ENCODE results near the gene FLII. TPM values are rescaled to one million over a fixed set of nuclear protein-coding genes. Genes with fewer than 3 reads are reported as not detected.

FLII gene
- total RNA-seq, 2 experiments from 2014 or later: 276 to 281 TPM

- peaks cover under 1% of the 10 kb centered on the region for H3K36me3 Mint-ChIP-seq (ENCODE audit: low read depth)
- CTCF ChIA-PET: interaction anchor here (0.8 kb wide), 1 partner anchor 13 kb away, joined by 4 read pairs; no protein-coding TSS in a partner anchor
- peak overlapping the region; percentile 86 for H3K27ac Mint-ChIP-seq
- H3K27me3 Mint-ChIP-seq: no peaks in the 10 kb centered on the region
- H3K4me3 Mint-ChIP-seq: peak overlapping the region; percentile 79
- intact Hi-C loops (cut with micrococcal nuclease): no loop called here
- POLR2A ChIA-PET: interaction anchor here (0.6 to 2.2 kb wide), 8 partner anchors 10 to 83 kb away, joined by 3 to 13 read pairs (median 4); partner anchors contain the start of gene LLGL1
- TF ChIP-seq, protein P1, sequence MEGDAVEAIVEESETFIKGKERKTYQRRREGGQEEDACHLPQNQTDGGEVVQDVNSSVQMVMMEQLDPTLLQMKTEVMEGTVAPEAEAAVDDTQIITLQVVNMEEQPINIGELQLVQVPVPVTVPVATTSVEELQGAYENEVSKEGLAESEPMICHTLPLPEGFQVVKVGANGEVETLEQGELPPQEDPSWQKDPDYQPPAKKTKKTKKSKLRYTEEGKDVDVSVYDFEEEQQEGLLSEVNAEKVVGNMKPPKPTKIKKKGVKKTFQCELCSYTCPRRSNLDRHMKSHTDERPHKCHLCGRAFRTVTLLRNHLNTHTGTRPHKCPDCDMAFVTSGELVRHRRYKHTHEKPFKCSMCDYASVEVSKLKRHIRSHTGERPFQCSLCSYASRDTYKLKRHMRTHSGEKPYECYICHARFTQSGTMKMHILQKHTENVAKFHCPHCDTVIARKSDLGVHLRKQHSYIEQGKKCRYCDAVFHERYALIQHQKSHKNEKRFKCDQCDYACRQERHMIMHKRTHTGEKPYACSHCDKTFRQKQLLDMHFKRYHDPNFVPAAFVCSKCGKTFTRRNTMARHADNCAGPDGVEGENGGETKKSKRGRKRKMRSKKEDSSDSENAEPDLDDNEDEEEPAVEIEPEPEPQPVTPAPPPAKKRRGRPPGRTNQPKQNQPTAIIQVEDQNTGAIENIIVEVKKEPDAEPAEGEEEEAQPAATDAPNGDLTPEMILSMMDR (IDR thresholded peaks at IDR 0.05): no peak
- peaks cover 35% of the 10 kb centered on the region for H3K4me1 Mint-ChIP-seq (ENCODE audit: low read depth)
- no peaks in the 10 kb centered on the region for H3K9me3 Mint-ChIP-seq
- ATAC-seq: peak; percentile 19
- peak; percentile 78 for DNase-seq
Measured at GRCh38 chr17:18261146-18261515, 2.6 kb upstream of the FLII start.

DNA sequence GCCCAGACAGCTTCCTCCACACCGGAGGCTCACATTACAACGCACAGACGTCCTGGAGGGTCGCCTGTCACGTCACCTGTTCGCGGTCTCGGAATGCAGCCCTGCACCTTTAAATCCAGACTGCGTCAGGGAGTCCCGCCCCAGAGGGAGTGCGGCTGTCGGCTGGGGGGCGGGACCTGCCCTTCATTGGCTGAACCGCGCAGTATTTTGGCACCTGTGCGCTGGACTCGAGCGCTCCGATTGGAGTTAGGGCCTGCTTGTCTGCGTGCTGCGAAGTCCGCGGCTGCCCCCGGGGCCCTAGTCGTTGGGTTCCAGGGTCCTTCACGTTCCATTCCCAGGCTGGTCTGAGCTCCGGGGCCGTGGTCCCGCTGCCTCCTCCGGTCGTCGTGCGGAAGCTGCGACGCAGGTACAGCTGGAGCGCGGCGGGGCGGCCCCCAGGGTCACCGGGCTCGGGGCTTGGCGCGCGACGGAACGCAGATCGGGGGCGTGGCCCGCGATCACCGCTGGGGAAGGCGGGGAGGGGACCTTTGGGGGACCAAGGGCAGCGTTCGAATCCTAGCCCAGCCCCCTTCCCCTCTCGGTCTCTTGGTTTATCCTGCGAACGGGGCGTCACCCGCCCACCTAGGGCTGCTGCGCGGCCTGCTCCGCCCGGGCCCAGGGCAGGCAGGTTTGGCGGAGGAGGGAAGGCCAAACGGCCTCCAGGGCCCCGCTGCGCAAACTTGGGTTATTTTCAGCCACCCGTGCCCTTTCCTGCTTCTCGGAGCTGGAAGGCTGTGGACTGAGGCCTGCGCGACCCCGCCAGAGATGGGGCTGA is 2.0 kb upstream of the FLII start, which contains the start of gene MIEF2:
TSS of gene MIEF2 (plus strand) at position 331 of the 814 bp plus-strand sequence. CDS start 2,059 bp downstream, outside the sequence.
- Mint-ChIP-seq H3K4me1 (ENCODE audit: low read depth) (peaks cover 38% of the 10 kb centered on the region), H3K27ac (peak within 1 kb of the TSS; percentile 86), H3K36me3 (ENCODE audit: low read depth) (peaks cover 3% of the 10 kb centered on the region), H3K4me3 (peak within 1 kb of the TSS; percentile 79), H3K9me3 (no peaks in the 10 kb centered on the region), H3K27me3 (no peaks in the 10 kb centered on the region)
- ChIA-PET POLR2A (interaction anchor here (0.6 to 2.2 kb wide), 8 partner anchors 9 to 84 kb away, joined by 3 to 13 read pairs (median 3); no protein-coding TSS in a partner anchor), CTCF (interaction anchor here (0.8 to 1.6 kb wide), 2 partner anchors 10 to 12 kb away, joined by 4 to 5 read pairs; no protein-coding TSS in a partner anchor)
- DNase-seq (peak; percentile 97), ATAC-seq (peak; percentile 90)
- TF ChIP-seq, protein P1 (IDR thresholded peaks at IDR 0.05): no peak
- intact Hi-C loops (cut with micrococcal nuclease): no loop called here

- peak overlapping the region; percentile 86 for H3K27ac Mint-ChIP-seq
- intact Hi-C loops (cut with micrococcal nuclease): no loop called here
- no peaks in the 10 kb centered on the region for H3K27me3 Mint-ChIP-seq
- ATAC-seq: no peak
- H3K4me1 Mint-ChIP-seq (ENCODE audit: low read depth): peaks cover 38% of the 10 kb centered on the region
- peaks cover 3% of the 10 kb centered on the region for H3K36me3 Mint-ChIP-seq (ENCODE audit: low read depth)
- no peaks in the 10 kb centered on the region for H3K9me3 Mint-ChIP-seq
- TF ChIP-seq, protein P1 (IDR thresholded peaks at IDR 0.05): no peak
- CTCF ChIA-PET: interaction anchor here (1.4 to 1.6 kb wide), 3 partner anchors 9 to 44 kb away, joined by 3 to 5 read pairs (median 4); no protein-coding TSS in a partner anchor
- POLR2A ChIA-PET: interaction anchor here (0.6 to 1.8 kb wide), 3 partner anchors 27 to 79 kb away, joined by 3 to 5 read pairs (median 3); no protein-coding TSS in a partner anchor
- peak overlapping the region; percentile 79 for H3K4me3 Mint-ChIP-seq
- no peak for DNase-seq
Measured at GRCh38 chr17:18259621-18260331, 1.2 kb upstream of the FLII start.

DNA sequence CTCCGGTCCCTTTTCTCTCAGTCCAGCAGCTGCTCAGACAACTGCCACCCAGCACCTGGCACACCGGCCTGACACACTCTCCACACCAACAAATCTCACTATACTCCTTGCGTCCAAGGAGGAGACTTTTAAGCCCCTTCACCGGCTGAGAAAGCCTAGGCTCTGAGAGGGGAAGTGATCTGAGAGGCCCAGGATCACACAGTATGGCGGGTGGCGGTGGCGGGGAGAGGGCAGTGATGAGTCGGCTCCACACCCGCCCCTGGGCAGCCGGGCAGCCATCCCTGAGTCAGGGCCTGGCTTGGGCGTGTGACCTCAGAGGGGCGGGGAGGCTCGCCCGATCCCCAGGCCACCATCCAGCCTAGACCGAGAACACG is 569 bp downstream of the FLII start:
- ChIA-PET CTCF (no interaction called here), POLR2A (interaction anchor here (0.6 to 0.7 kb wide), 2 partner anchors 14 to 32 kb away, joined by 3 read pairs; no protein-coding TSS in a partner anchor)
- H3K9me3 Mint-ChIP-seq: no peaks in the 10 kb centered on the region
- peak; percentile 77 for DNase-seq
- H3K27me3 Mint-ChIP-seq: no peaks in the 10 kb centered on the region
- H3K36me3 Mint-ChIP-seq (ENCODE audit: low read depth): peaks cover 7% of the 10 kb centered on the region
- TF ChIP-seq, protein P1 (IDR thresholded peaks at IDR 0.05): no peak
- peaks cover 38% of the 10 kb centered on the region for H3K4me1 Mint-ChIP-seq (ENCODE audit: low read depth)
- peak overlapping the region; percentile 94 for H3K4me3 Mint-ChIP-seq
- peak overlapping the region; percentile 78 for H3K27ac Mint-ChIP-seq
- peak; percentile 27 for ATAC-seq
- intact Hi-C loops (cut with micrococcal nuclease): no loop called here

All from activated CD8-positive, alpha-beta T cell treated with anti-CD3 and anti-CD28 coated beads for 36 hours (primary cell).